ENCODE results near the gene DYNLL2.

DNA sequence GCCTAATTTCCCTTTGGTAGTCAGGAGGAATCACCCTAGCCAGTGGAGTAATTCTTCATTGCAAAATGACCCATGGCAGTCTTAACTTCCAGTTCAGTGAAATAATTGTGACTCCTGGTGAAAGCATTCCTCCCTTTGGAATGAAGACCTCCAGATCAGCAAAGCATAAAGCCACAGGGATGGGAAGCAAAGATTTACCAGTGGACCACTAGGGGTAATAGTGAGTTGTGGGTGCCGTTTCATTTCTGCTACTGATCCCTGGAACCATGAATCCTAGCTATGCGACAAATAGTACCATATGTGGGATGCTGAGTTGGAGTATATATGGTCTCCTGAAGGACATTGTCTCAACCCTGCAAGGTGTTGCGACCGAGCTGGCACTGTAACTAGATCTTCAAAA lies 13.7 kb downstream of the DYNLL2 start:
- TF ChIP-seq POLR2A (IDR thresholded peaks at IDR 0.05) = no peak
- TF ChIP-seq CTCF (IDR thresholded peaks at IDR 0.05) = no peak
